ENCODE measurements around the gene KIF1B.

- TF ChIP-seq CTCF (IDR thresholded peaks at IDR 0.05) = no peak
- TF ChIP-seq POLR2A (IDR thresholded peaks at IDR 0.05) = no peak
- TF ChIP-seq POLR2AphosphoS5 (IDR thresholded peaks at IDR 0.05) = peak; percentile 22 to 83 (median 42)
Measured at GRCh38 chr1:10161541-10162290, 48.7 kb upstream of the KIF1B start.

All from sigmoid colon (tissue), 4 donors.